Epithelial cell of proximal tubule (primary cell): Measurements from ENCODE around the gene TIAM1. TPM values are rescaled to one million over a fixed set of nuclear protein-coding genes. Genes with fewer than 3 reads are reported as not detected.
"Not testable (repeated sequence)": the region's sequence is repeated elsewhere in the genome, so short reads cannot be mapped to it uniquely, and the experiment has no call there.

Experiments used
- DNase-seq: peaks from one replicate; pipeline ENCODE4 v3.0.0-alpha.2; 2011; ENCODE audit warnings: low read depth
- H3K4me3 ChIP-seq: 2 replicates; pipeline ENCODE4 v1.5.1; 2011; ENCODE audit warnings: low read depth, mild to moderate bottlenecking, low read length
- total RNA-seq: library from RNA; depleted of rRNA; stranded (reverse); fragments of >200 nt; gene quantifications from 2 replicates; pipeline ENCODE4 v1.2.3, GENCODE V29; 2015
- TF ChIP-seq, protein P1 (sequence below): conservative IDR thresholded peaks from 2 replicates; pipeline ENCODE4 v1.5.1; 2012; ENCODE audit warnings: low read depth, mild to moderate bottlenecking, low read length

The TIAM1 gene
- total RNA-seq, 1 donor from 2014 or later: 3.6 TPM

DNA sequence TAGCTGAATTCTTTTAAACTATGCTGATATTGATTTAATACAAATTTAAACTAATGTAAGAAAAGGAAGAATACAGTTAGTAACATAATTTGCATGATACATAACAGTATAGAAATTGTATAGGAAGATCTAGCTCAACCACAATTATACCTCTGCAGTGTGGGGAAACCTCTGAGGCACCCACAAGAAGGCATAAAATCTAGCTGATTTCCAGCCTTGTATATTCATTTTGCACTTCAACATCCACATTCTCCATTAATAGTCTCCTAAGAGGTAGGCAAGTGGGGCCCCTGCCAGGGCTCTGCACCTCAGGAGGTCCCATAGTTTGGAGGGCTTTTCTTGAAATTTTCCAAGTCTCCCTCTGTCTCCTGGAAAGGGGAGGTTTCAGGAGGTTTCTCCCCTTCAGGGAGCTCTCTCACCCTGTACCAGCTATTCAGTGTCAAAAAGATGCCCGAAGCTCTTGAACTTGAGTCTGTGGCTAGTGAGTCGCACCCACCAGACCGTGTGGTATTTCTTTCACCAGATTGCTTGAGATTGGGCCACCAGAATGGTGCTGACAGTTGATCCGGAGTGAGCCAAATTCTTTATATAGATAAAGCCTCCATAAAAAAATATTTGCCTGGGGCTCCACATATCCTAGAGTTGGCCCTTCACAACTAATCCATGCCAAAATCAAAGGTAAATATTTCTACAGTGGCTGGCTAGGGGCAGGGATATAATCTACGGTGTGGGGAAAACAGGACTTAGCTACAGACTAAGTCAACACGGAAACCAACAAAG is 108.2 kb downstream of the TIAM1 start:
- peak; percentile 61 for DNase-seq
- TF ChIP-seq, protein P1, sequence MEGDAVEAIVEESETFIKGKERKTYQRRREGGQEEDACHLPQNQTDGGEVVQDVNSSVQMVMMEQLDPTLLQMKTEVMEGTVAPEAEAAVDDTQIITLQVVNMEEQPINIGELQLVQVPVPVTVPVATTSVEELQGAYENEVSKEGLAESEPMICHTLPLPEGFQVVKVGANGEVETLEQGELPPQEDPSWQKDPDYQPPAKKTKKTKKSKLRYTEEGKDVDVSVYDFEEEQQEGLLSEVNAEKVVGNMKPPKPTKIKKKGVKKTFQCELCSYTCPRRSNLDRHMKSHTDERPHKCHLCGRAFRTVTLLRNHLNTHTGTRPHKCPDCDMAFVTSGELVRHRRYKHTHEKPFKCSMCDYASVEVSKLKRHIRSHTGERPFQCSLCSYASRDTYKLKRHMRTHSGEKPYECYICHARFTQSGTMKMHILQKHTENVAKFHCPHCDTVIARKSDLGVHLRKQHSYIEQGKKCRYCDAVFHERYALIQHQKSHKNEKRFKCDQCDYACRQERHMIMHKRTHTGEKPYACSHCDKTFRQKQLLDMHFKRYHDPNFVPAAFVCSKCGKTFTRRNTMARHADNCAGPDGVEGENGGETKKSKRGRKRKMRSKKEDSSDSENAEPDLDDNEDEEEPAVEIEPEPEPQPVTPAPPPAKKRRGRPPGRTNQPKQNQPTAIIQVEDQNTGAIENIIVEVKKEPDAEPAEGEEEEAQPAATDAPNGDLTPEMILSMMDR: no peak

DNA sequence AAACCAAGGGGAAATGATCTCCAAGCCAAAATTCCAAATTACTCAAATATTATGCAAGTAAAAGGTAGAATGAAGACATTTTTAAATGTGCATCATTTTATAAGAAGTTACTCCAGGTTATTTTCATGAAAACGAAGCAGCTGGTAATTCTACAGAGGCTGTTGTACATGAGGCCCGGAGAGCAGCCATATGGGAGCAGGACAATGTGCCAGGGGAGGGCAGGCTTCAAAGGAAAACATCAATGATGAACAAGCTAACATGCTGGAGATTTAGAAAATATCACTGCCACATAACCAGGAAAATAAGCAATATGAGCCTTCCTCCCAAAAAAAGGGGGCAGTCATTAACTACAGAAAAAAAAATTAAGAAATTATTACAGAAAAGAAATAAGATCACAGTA is 109.1 kb downstream of the TIAM1 start:
- no peak for DNase-seq
- no peak overlapping the region for H3K4me3 ChIP-seq
- TF ChIP-seq, protein P1: no peak

More for the DNA sequence above, 108.2 kb downstream of the TIAM1 start:
- no peak overlapping the region for H3K4me3 ChIP-seq

DNA sequence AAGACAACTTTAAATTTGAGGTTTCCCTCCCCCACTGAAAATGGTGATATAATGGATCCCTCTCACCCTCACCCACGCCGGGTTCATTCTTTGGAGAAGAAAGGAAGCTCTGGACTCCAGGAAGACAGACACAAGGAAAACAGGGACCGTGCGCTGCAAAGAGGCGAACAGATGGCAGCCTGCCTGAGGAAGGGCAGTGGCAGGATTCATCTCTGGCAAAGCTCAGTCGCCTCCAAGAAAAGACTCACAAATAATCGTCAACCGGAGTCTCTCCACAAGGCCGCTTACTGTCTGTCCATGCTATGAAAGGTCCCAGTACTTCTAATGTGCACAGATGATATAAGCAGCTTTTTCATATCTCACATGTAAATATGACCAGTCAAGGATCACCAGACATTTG is 110.3 kb downstream of the TIAM1 start:
- no peak for DNase-seq
- no peak overlapping the region for H3K4me3 ChIP-seq
- TF ChIP-seq, protein P1: no peak

DNA sequence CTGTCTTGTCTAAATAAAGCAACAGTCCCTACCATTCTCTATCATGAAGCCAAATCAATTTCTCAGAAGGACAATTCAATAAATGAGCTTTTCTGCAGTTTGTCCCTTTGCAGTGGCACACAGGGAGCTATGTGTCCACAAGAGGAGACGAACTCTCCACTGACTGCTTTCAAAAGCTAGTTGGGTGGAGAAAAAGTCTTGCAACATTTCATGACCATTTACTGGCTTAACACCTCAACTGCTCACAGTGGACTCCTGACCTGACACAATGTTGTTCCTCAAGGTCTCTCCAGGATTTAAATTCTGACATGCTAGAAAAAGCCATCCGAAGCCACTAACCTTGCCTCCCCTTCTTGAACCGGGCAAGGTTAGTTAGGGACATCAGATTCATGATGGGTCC is 111.7 kb downstream of the TIAM1 start:
- no peak overlapping the region for H3K4me3 ChIP-seq
- DNase-seq: no peak
- TF ChIP-seq, protein P1: no peak

DNA sequence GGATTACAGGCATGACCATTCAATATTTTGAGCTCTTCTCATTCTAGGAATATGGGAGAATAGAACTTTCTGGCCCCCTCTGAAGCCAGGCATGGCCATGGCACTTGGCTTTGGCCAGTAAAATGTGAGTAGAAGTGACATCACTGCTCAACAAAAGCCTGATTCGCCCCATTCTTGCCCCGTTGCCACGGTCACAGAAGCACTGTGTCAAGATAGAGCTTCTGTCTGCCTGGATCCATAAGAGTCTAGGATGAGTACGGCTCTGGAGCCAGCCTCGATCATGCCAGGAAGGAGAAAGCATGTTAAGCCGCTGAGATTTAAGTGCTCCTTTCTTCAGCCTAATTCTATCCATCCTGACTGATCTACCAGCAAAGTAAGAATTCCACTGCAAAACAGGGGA is 113.1 kb downstream of the TIAM1 start:
- no peak overlapping the region for H3K4me3 ChIP-seq
- TF ChIP-seq, protein P1: no peak
- DNase-seq: no peak

DNA sequence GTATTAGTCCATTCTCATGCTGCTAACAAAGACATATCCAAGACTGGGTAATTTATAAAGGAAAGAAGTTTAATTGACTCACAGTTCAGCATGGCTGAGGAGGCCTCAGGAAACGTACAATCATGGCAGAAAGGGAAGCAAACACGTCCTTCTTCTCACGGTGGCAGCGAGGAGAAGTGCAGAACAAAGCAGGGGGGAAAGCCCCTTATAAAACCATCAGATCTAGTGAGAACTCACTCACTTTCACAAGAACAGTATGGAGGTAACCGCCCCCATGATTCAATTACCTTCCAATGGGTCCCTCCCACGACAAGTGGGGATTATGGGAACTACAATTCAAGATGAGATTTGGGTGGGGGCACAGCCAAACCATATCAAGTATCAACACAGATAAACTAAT is 115.3 kb downstream of the TIAM1 start:
- H3K4me3 ChIP-seq, DNase-seq: not testable (repeated sequence)

DNA sequence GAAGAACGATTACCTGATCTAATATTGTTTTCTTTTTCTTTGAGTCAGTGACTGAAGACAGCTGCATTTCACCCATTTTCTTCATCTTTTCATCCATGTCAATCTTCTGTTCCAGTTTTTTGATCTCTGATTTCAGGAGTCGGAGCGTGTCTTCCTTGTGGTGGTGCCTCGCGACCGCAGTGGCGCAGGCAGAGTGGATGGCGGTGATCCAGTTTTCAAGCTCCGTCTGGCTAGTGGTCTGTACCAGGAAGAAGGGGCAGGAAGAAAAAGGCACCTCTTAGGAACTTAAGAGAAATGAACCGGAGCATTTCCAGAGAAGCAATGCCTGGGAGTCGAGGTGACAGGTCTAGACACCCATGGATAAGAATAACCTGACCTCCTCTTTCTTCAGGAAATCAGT is 118.3 kb downstream of the TIAM1 start:
- no peak for DNase-seq
- no peak overlapping the region for H3K4me3 ChIP-seq
- TF ChIP-seq, protein P1: no peak
